ENCODE data around the gene PRSS1. TPM values are rescaled to one million over a fixed set of nuclear protein-coding genes. Genes with fewer than 3 reads are reported as not detected.

Gene PRSS1
- total RNA-seq, 2 experiments from 2014 or later = not detected

DNA sequence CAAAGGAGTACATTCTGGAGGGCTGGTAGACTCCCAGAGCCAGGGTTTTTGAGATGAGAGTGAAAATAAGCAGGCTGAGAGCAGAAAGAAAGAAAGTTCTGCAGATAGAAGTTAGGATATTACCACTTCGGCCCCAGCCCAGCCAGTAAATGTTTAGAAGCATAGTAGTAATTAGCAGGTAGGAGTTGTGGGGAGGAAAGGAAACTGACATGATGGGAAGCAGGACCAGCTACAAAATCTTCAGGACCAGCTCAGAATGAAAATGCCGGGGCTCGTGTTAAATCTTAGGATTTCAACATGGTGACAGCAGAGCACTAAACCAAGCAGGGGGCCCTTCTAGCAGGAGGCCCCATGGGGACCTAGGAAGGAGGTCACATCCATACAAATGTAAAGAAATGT is 50.2 kb downstream of the PRSS1 start:
- intact Hi-C loops (cut with DNase I, micrococcal nuclease) = loop anchor here in 1 of 2 experiments (5.0 kb wide), 1 partner anchor 477 kb away; no protein-coding TSS in a partner anchor
- H3K27me3 Mint-ChIP-seq = no peaks in the 10 kb centered on the region
- Histone ChIP-seq H3K4me3 (ENCODE audit: low read length) (peak overlapping the region; percentile 100), H3K36me3 (ENCODE audit: insufficient read depth, low read length) (peaks cover 74% of the 10 kb centered on the region), H3K27ac (ENCODE audit: low read depth in 1 of 2, low read length in 2 of 2) (peak overlapping the region; percentile 95 to 99), H3K9me3 (ENCODE audit: control insufficient read depth in 1 of 2, insufficient read depth in 1 of 2, low read length in 2 of 2) (no peaks in the 10 kb centered on the region), H3K4me1 (ENCODE audit: insufficient read depth, low read length) (peaks cover 69% of the 10 kb centered on the region), H3K27me3 (ENCODE audit: control insufficient read depth in 1 of 2, insufficient read depth in 2 of 2, low read length in 2 of 2) (no peaks in the 10 kb centered on the region)
- ChIA-PET CTCF (interaction anchor here (14.4 kb wide), 1 partner anchor 10 kb away, joined by 135 read pairs; no protein-coding TSS in a partner anchor), POLR2A (interaction anchor here (0.6 to 30.9 kb wide), 29 partner anchors 7 to 585 kb away, joined by 3 to 5733 read pairs (median 19); partner anchors contain the start of genes EPHB6 and GSTK1)
- TF ChIP-seq, protein P1, sequence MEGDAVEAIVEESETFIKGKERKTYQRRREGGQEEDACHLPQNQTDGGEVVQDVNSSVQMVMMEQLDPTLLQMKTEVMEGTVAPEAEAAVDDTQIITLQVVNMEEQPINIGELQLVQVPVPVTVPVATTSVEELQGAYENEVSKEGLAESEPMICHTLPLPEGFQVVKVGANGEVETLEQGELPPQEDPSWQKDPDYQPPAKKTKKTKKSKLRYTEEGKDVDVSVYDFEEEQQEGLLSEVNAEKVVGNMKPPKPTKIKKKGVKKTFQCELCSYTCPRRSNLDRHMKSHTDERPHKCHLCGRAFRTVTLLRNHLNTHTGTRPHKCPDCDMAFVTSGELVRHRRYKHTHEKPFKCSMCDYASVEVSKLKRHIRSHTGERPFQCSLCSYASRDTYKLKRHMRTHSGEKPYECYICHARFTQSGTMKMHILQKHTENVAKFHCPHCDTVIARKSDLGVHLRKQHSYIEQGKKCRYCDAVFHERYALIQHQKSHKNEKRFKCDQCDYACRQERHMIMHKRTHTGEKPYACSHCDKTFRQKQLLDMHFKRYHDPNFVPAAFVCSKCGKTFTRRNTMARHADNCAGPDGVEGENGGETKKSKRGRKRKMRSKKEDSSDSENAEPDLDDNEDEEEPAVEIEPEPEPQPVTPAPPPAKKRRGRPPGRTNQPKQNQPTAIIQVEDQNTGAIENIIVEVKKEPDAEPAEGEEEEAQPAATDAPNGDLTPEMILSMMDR (IDR thresholded peaks at IDR 0.05) = no peak
- peak overlapping the region; percentile 98 for H3K27ac Mint-ChIP-seq
- peak in 4 of 14 experiments; percentile 12 to 50 (median 21) for DNase-seq
- ATAC-seq (ENCODE audit: poor library complexity) = no peak
- H3K36me3 Mint-ChIP-seq (ENCODE audit: low read depth) = peaks cover 93% of the 10 kb centered on the region
- H3K9me3 Mint-ChIP-seq = no peaks in the 10 kb centered on the region
- H3K4me3 Mint-ChIP-seq = peak overlapping the region; percentile 97
- peaks cover 79% of the 10 kb centered on the region for H3K4me1 Mint-ChIP-seq (ENCODE audit: low read depth)

DNA sequence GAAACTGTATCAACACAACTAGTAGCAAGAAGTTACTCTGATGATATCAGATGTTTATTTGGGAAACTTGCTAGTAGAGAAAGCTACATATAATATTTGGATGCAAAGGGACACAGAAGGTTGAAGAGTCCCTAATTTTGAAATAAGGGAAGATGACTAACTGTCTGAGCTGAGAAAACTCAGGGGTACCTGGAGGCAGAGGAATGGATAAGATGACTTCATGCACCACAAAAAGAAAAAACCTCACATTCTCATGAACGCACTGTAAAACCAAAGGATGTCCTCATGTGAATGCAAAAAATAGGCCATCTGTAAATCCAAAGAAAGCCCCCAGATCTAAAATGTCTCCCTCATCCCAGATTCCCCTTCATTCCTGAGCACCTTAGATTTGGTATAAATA is 50.8 kb downstream of the PRSS1 start:
- peaks cover 74% of the 10 kb centered on the region for H3K36me3 ChIP-seq (ENCODE audit: insufficient read depth, low read length)
- peak overlapping the region; percentile 95 to 99 for H3K27ac ChIP-seq (ENCODE audit: low read depth in 1 of 2, low read length in 2 of 2)
- peak in 4 of 14 experiments; percentile 25 to 75 (median 62) for DNase-seq

DNA sequence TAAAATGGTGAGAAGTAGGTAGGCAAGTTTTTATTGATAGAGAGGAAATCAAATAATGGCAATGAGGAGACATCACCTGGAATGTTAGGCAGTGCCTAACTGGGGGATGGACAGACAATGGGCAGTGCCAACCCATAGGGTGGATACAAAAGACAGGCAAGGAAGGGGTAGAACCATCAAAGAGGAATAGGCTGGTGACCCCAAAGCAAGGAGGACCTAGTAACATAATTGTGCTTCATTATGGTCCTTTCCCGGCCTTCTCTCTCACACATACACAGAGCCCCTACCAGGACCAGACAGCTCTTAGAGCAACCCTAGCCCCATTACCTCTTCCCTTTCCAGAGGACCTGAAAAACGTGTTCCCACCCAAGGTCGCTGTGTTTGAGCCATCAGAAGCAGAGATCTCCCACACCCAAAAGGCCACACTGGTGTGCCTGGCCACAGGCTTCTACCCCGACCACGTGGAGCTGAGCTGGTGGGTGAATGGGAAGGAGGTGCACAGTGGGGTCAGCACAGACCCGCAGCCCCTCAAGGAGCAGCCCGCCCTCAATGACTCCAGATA is 51.5 kb downstream of the PRSS1 start:
- Mint-ChIP-seq H3K4me1 (ENCODE audit: low read depth) (peaks cover 79% of the 10 kb centered on the region), H3K9me3 (no peaks in the 10 kb centered on the region), H3K36me3 (ENCODE audit: low read depth) (peaks cover 92% of the 10 kb centered on the region), H3K4me3 (peak overlapping the region; percentile 97), H3K27ac (peak overlapping the region; percentile 98), H3K27me3 (no peaks in the 10 kb centered on the region)
- DNase-seq (peak in 3 of 14 experiments; percentile 10 to 33 (median 21)), ATAC-seq (ENCODE audit: poor library complexity) (no peak)
- ChIA-PET CTCF (interaction anchor here (14.4 kb wide), 1 partner anchor 9 kb away, joined by 135 read pairs; no protein-coding TSS in a partner anchor), POLR2A (interaction anchor here (0.6 to 30.9 kb wide), 9 partner anchors 6 to 500 kb away, joined by 3 to 5733 read pairs (median 28); no protein-coding TSS in a partner anchor)
- H3K4me3 ChIP-seq (ENCODE audit: low read length) = peak overlapping the region; percentile 100
- H3K27me3 ChIP-seq (ENCODE audit: control insufficient read depth in 1 of 2, insufficient read depth in 2 of 2, low read length in 2 of 2) = no peaks in the 10 kb centered on the region
- H3K9me3 ChIP-seq (ENCODE audit: control insufficient read depth in 1 of 2, insufficient read depth in 1 of 2, low read length in 2 of 2) = no peaks in the 10 kb centered on the region
- intact Hi-C loops (cut with DNase I, micrococcal nuclease) = no loop called here
- peaks cover 71% of the 10 kb centered on the region for H3K4me1 ChIP-seq (ENCODE audit: insufficient read depth, low read length)
- TF ChIP-seq, protein P1 (IDR thresholded peaks at IDR 0.05) = no peak
- H3K27ac ChIP-seq (ENCODE audit: low read depth in 1 of 2, low read length in 2 of 2) = peak overlapping the region; percentile 95 to 99
- H3K36me3 ChIP-seq (ENCODE audit: insufficient read depth, low read length) = peaks cover 74% of the 10 kb centered on the region

More for the DNA sequence above, 50.8 kb downstream of the PRSS1 start:
- ChIA-PET POLR2A (interaction anchor here (0.6 to 30.9 kb wide), 12 partner anchors 7 to 479 kb away, joined by 3 to 5733 read pairs (median 20); no protein-coding TSS in a partner anchor), CTCF (interaction anchor here (14.4 kb wide), 1 partner anchor 9 kb away, joined by 135 read pairs; no protein-coding TSS in a partner anchor)
- peaks cover 70% of the 10 kb centered on the region for H3K4me1 ChIP-seq (ENCODE audit: insufficient read depth, low read length)
- intact Hi-C loops (cut with DNase I, micrococcal nuclease) = no loop called here
- Mint-ChIP-seq H3K27ac (peak overlapping the region; percentile 98), H3K4me1 (ENCODE audit: low read depth) (peaks cover 79% of the 10 kb centered on the region), H3K36me3 (ENCODE audit: low read depth) (peaks cover 96% of the 10 kb centered on the region), H3K4me3 (peak overlapping the region; percentile 97), H3K27me3 (no peaks in the 10 kb centered on the region), H3K9me3 (no peaks in the 10 kb centered on the region)
- no peaks in the 10 kb centered on the region for H3K27me3 ChIP-seq (ENCODE audit: control insufficient read depth in 1 of 2, insufficient read depth in 2 of 2, low read length in 2 of 2)
- ATAC-seq (ENCODE audit: poor library complexity) = peak; percentile 27
- TF ChIP-seq, protein P1 (IDR thresholded peaks at IDR 0.05) = no peak
- peak overlapping the region; percentile 100 for H3K4me3 ChIP-seq (ENCODE audit: low read length)
- no peaks in the 10 kb centered on the region for H3K9me3 ChIP-seq (ENCODE audit: control insufficient read depth in 1 of 2, insufficient read depth in 1 of 2, low read length in 2 of 2)

Data from CD4-positive, alpha-beta T cell (primary cell).